ENCODE measurements around the gene JAZF1.

- no peak for TF ChIP-seq POLR2A (IDR thresholded peaks at IDR 0.05)
- TF ChIP-seq CTCF (IDR thresholded peaks at IDR 0.05 in 4 of 5, conservative IDR thresholded peaks at IDR 0.05 in 1 of 5), result no peak
Measured at GRCh38 chr7:27871086-27871485, 309.5 kb downstream of the JAZF1 start.
